OCI-LY1 (cell line): ENCODE data around the gene MPZ.
"Not testable (repeated sequence)": the region's sequence is repeated elsewhere in the genome, so short reads cannot be mapped to it uniquely, and the experiment has no call there.

Source experiments
- H2AFZ ChIP-seq: fragments of 200-600 bp; sonication (generic), shearing (Covaris generic); 2 replicates; pipeline ENCODE4 v1.6.0; 2014; ENCODE audit warnings: antibody characterized with exemption, mild to moderate bottlenecking, low read length
- H3F3A ChIP-seq: fragments of 200-600 bp; sonication (generic), shearing (Covaris generic); 2 replicates; pipeline ENCODE4 v1.6.0; 2014; ENCODE audit warnings: mild to moderate bottlenecking, antibody characterized with exemption, low read length, moderate library complexity; ENCODE audit not compliant: insufficient read depth
- H3K27ac ChIP-seq: fragments of 200-600 bp; sonication (generic); 2 replicates; pipeline ENCODE4 v1.5.1; 2014; ENCODE audit warnings: low read length, mixed run types, mild to moderate bottlenecking, low read depth; ENCODE audit not compliant: poor library complexity, severe bottlenecking
- H3K27me3 ChIP-seq: fragments of 200-600 bp; sonication (generic); 2 replicates; pipeline ENCODE4 v1.6.0; 2014; ENCODE audit warnings: antibody characterized with exemption, mild to moderate bottlenecking, low read length, moderate library complexity; ENCODE audit not compliant: insufficient read depth
- H3K36me3 ChIP-seq: fragments of 200-600 bp; sonication (generic); 2 replicates; pipeline ENCODE4 v1.6.1; 2014; ENCODE audit warnings: mild to moderate bottlenecking, antibody characterized with exemption, low read length, moderate library complexity, mixed read lengths; ENCODE audit not compliant: insufficient read depth
- H3K4me1 ChIP-seq: fragments of 200-600 bp; sonication (generic); 2 replicates; pipeline ENCODE4 v1.5.1; 2014; ENCODE audit warnings: mild to moderate bottlenecking, low read length, moderate library complexity; ENCODE audit not compliant: insufficient read depth, severe bottlenecking
- H3K4me2 ChIP-seq: fragments of 200-600 bp; sonication (generic), shearing (Covaris generic); 2 replicates; pipeline ENCODE4 v1.6.1; 2014; ENCODE audit warnings: low read length
- H3K4me3 ChIP-seq: fragments of 200-600 bp; sonication (generic); 2 replicates; pipeline ENCODE4 v1.5.1; 2014; ENCODE audit warnings: low read length, low read depth, mild to moderate bottlenecking, mixed read lengths; ENCODE audit not compliant: poor library complexity, severe bottlenecking
- H3K79me2 ChIP-seq: fragments of 200-600 bp; shearing (Covaris generic); 2 replicates; pipeline ENCODE4 v1.6.1; 2016; ENCODE audit warnings: mixed run types, low read length, mixed read lengths; ENCODE audit not compliant: insufficient read depth
- H3K9ac ChIP-seq: fragments of 200-600 bp; sonication (generic), shearing (Covaris generic); 2 replicates; pipeline ENCODE4 v1.6.1; 2014; ENCODE audit warnings: mild to moderate bottlenecking, low read length, mixed read lengths
- H3K9me2 ChIP-seq: fragments of 200-600 bp; sonication (generic), shearing (Covaris generic); 2 replicates; pipeline ENCODE4 v1.6.1; 2014; ENCODE audit warnings: low read depth, mild to moderate bottlenecking, low read length, mixed read lengths
- H3K9me3 ChIP-seq: fragments of 200-600 bp; shearing (Covaris generic); 2 replicates; pipeline ENCODE4 v1.6.1; 2014; ENCODE audit warnings: low read length, mixed read lengths
- H4K20me1 ChIP-seq: fragments of 200-600 bp; sonication (generic), shearing (Covaris generic); 2 replicates; pipeline ENCODE4 v1.6.0; 2016; ENCODE audit warnings: mild to moderate bottlenecking, low read length; ENCODE audit not compliant: insufficient read depth

The MPZ gene

GRCh38 chr1:161255302-161255701 is 54.5 kb downstream of the MPZ start:
- not testable (repeated sequence) for H3K4me3 ChIP-seq, H4K20me1 ChIP-seq, H3K9me3 ChIP-seq, H3K9me2 ChIP-seq, H3K36me3 ChIP-seq, H2AFZ ChIP-seq, H3K9ac ChIP-seq, H3K27ac ChIP-seq, H3K27me3 ChIP-seq, H3F3A ChIP-seq, H3K4me2 ChIP-seq, H3K79me2 ChIP-seq
- H3K4me1 ChIP-seq, result peaks cover 13% of the 10 kb centered on the region
